ENCODE measurements around the gene SLC12A7. TPM values are rescaled to one million over a fixed set of nuclear protein-coding genes. Genes with fewer than 3 reads are reported as not detected.
A peak's percentile ranks its signal among the peaks of the same experiment; 100 is the strongest.

Gene SLC12A7
- total and polyA plus RNA-seq, 9 of the 15 experiments (the other 6 are each of a cell fraction or from before 2014, with no cell fraction given): 0.01 to 3.1 (median 0.56) TPM

- Histone ChIP-seq H3K9me1 (ENCODE audit: control insufficient read depth, insufficient read depth, low read length) (no peaks in the 10 kb centered on the region), H3K4me2 (ENCODE audit: insufficient read depth, low read length) (no peak overlapping the region), H2AFZ (ENCODE audit: low read depth, low read length) (no peak overlapping the region), H4K20me1 (replicated peaks; ENCODE audit: control insufficient read depth, insufficient read depth, low read length) (peaks cover 52% of the 10 kb centered on the region), H3K4me1 (replicated peaks in 1 of 2; ENCODE audit: control insufficient read depth in 2 of 2, insufficient read depth in 2 of 2, low read length in 2 of 2) (peaks cover 0 to 45% of the 10 kb centered on the region in 2 experiments; a peak in 3 of 5 replicates), H3K9ac (ENCODE audit: insufficient read depth in 1 of 2, low read depth in 2 of 2, low read length in 2 of 2) (no peak overlapping the region), H3K4me3 (no peak overlapping the region), H3K36me3 (ENCODE audit: control insufficient read depth, insufficient read depth, low read length) (no peaks in the 10 kb centered on the region), H3K27me3 (ENCODE audit: control insufficient read depth in 2 of 2, insufficient read depth in 2 of 2, low read length in 2 of 2) (peaks cover 41 to 84% of the 10 kb centered on the region in 2 experiments), H3K9me3 (replicated peaks; ENCODE audit: control insufficient read depth, insufficient read depth, low read depth, low read length) (no peaks in the 10 kb centered on the region), H3K27ac (ENCODE audit: extremely low read depth, low read depth, low read length) (no peak overlapping the region), H3K79me2 (ENCODE audit: control insufficient read depth, insufficient read depth, low read length) (no peaks in the 10 kb centered on the region)
- DNase-seq (ENCODE audit: extremely low read depth in 1 of 4, low spot score in 3 of 4) (peak in 2 of 4 experiments; percentile 33 to 38), FAIRE-seq (no peak), ATAC-seq (no peak)
- in situ Hi-C loops (cut with MboI) (no loop called here), intact Hi-C loops (cut with micrococcal nuclease) (loop anchor here (2.0 kb wide), 1 partner anchor 87 kb away; no protein-coding TSS in a partner anchor)
- BruUV-seq (replicated peaks): no TSS peak
- ChIA-PET CTCF (ENCODE audit: low intra/inter-chr PET ratio) (interaction anchor here (0.8 kb wide), 1 partner anchor 20 kb away, joined by 4 read pairs; no protein-coding TSS in a partner anchor), POLR2A (interaction anchor here (0.6 to 3.1 kb wide), 4 partner anchors 10 to 464 kb away, joined by 3 to 10 read pairs (median 3); no protein-coding TSS in a partner anchor)
- TF ChIP-seq HMGXB4 (CRISPR knock-in tag; IDR thresholded peaks at IDR 0.05) (no peak), ZBTB33 (CRISPR knock-in tag; IDR thresholded peaks at IDR 0.05) (peak; percentile 84; the same call in 1 of the 2 replicates), SAFB (IDR thresholded peaks at IDR 0.05; ENCODE audit: borderline replicate concordance, low read depth, low read length) (0 out of 2 replicates have a peak, but pooled peaks have one; percentile 24)
- 31% methylated on average over 28 of the region's 70 CpGs for WGBS (ENCODE audit: insufficient coverage, low coverage, missing lambda C conversion rate)
Observed at GRCh38 chr5:1009359-1010180, 102.3 kb downstream of the SLC12A7 start.

All from K562 (cell line).